Liver (tissue), 9 donors: Measurements from ENCODE around the gene ZNF710. TPM values are rescaled to one million over a fixed set of nuclear protein-coding genes. Genes with fewer than 3 reads are reported as not detected.

Experiments used
- DNase-seq: peaks from one replicate; pipeline ENCODE4 v3.0.0-alpha.2; 2017; ENCODE audit warnings: low spot score
- H3K27ac ChIP-seq, 2 donors: one replicate each; pipeline ENCODE4 v1.7.0; 2013; ENCODE audit warnings: inconsistent platforms in 2 of 2, low read length in 2 of 2, control low read depth in 1 of 2, low read depth in 1 of 2, mild to moderate bottlenecking in 1 of 2
- H3K27me3 ChIP-seq, 4 donors: one replicate each; pipeline versions ENCODE4 v1.6.1 to v1.7.0; 2013; ENCODE audit warnings: low read length in 3 of 4, inconsistent platforms in 1 of 4, mild to moderate bottlenecking in 1 of 4, moderate library complexity in 1 of 4; ENCODE audit not compliant: control insufficient read depth in 4 of 4, insufficient read depth in 4 of 4
- H3K36me3 ChIP-seq, 4 donors: one replicate each; pipeline versions ENCODE4 v1.6.1 to v1.7.0; 2013; ENCODE audit warnings: low read length in 3 of 4, mild to moderate bottlenecking in 3 of 4, low read depth in 1 of 4, moderate library complexity in 1 of 4; ENCODE audit not compliant: control insufficient read depth in 4 of 4, insufficient read depth in 3 of 4
- H3K4me1 ChIP-seq, 4 donors: one replicate each; pipeline versions ENCODE4 v1.6.1 to v1.7.0; 2013; ENCODE audit warnings: low read length in 3 of 4, mild to moderate bottlenecking in 3 of 4, moderate library complexity in 1 of 4; ENCODE audit not compliant: control insufficient read depth in 4 of 4, insufficient read depth in 4 of 4
- H3K4me3 ChIP-seq, 3 donors: one replicate each; pipeline versions ENCODE4 v1.6.1 to v1.7.0; 2013; ENCODE audit warnings: low read length in 3 of 3, control low read depth in 1 of 3, low read depth in 1 of 3, mild to moderate bottlenecking in 1 of 3
- H3K9ac ChIP-seq, 2 donors: one replicate each; pipeline ENCODE4 v1.7.0; 2013; ENCODE audit warnings: low read length in 2 of 2, mild to moderate bottlenecking in 2 of 2, moderate library complexity in 2 of 2, control low read depth in 1 of 2, low read depth in 1 of 2
- H3K9me3 ChIP-seq, 4 donors: one replicate each; pipeline versions ENCODE4 v1.6.1 to v1.7.0; 2013; ENCODE audit warnings: low read length in 3 of 4; ENCODE audit not compliant: control insufficient read depth in 4 of 4
- ATF3 ChIP-seq: IDR thresholded peaks from 2 replicates; pipeline ENCODE4 v1.6.1; 2016; ENCODE audit warnings: antibody characterized with exemption
- CTCF ChIP-seq: fragments of 150-350 bp; IDR thresholded peaks from 2 replicates; pipeline ENCODE4 v1.5.1; 2017; ENCODE audit warnings: improper control_type of control experiment, low read depth, low read length; ENCODE audit not compliant: missing input control
- EGR1 ChIP-seq, 2 donors: IDR thresholded peaks; 2 replicates each; pipeline ENCODE4 v1.6.1; 2016 to 2018; ENCODE audit warnings: antibody characterized with exemption in 2 of 2, low read depth in 2 of 2
- FOXA1 ChIP-seq: IDR thresholded peaks from 2 replicates; pipeline ENCODE4 v1.6.1; 2016; ENCODE audit warnings: antibody characterized with exemption
- FOXA2 ChIP-seq: IDR thresholded peaks from 2 replicates; pipeline ENCODE4 v1.6.1; 2016; ENCODE audit warnings: antibody characterized with exemption
- JUND ChIP-seq, 2 donors: IDR thresholded peaks; 2 replicates each; pipeline ENCODE4 v1.6.1; 2016; ENCODE audit warnings: antibody characterized with exemption in 2 of 2
- NR2F2 ChIP-seq: IDR thresholded peaks from 2 replicates; pipeline ENCODE4 v1.6.1; 2016; ENCODE audit warnings: antibody characterized with exemption
- RAD21 ChIP-seq, 2 donors: IDR thresholded peaks; 2 replicates each; pipeline ENCODE4 v1.6.1; 2016; ENCODE audit warnings: antibody characterized with exemption in 2 of 2, mild to moderate bottlenecking in 2 of 2
- REST ChIP-seq: IDR thresholded peaks from 2 replicates; pipeline ENCODE4 v1.6.1; 2016; ENCODE audit warnings: antibody characterized with exemption, mild to moderate bottlenecking
- TAF1 ChIP-seq: conservative IDR thresholded peaks from 2 replicates; pipeline ENCODE4 v1.6.1; 2016; ENCODE audit warnings: antibody characterized with exemption, mild to moderate bottlenecking
- YY1 ChIP-seq: IDR thresholded peaks from 2 replicates; pipeline ENCODE4 v1.6.1; 2016; ENCODE audit warnings: antibody characterized with exemption, mild to moderate bottlenecking
- ZBTB33 ChIP-seq: IDR thresholded peaks from 2 replicates; pipeline ENCODE4 v1.6.1; 2016; ENCODE audit warnings: antibody characterized with exemption
- WGBS: extraction: QIAGEN DNeasy Blood & Tissue Kit; methylation state at CpG from one replicate; pipeline ENCODE4 v1.1.7; 2013; 5-methylcytosine and 5-hydroxymethylcytosine counted together
- polyA plus RNA-seq, 2 donors: library from polyadenylated mRNA; stranded (reverse) in 1 of 2; unstranded in 1 of 2; fragments of 200-250 nt in 1 of 2; fragments of >200 nt in 1 of 2; fragmentation: Nextera tagmentation in 1 of 2; extraction: Ambion mirVana in 1 of 2; gene quantifications; one replicate each; pipeline versions ENCODE4 v1.2.1 to v1.2.3, GENCODE V29; 2013 to 2015
- total RNA-seq, 2 donors: library from RNA; depleted of rRNA; stranded (reverse); fragments of >200 nt; gene quantifications; one replicate each; pipeline ENCODE4 v1.2.3, GENCODE V29; 2014
- donor health status: healthy.
- donor health status: healthy.
- donor health status: healthy.
- donor health status: healthy.
- donor health status: healthy.

ZNF710 gene
- total and polyA plus RNA-seq, 4 donors, result 1.9 to 15.3 (median 5.4) TPM

- no peak for DNase-seq
- no peaks in the 10 kb centered on the region for H3K27me3 ChIP-seq
- H3K4me1 ChIP-seq, result peaks cover 0 to 4% (median 0%) of the 10 kb centered on the region in 4 donors
- H3K9ac ChIP-seq, result no peak overlapping the region
- no peaks in the 10 kb centered on the region for H3K36me3 ChIP-seq
- no peaks in the 10 kb centered on the region for H3K9me3 ChIP-seq
- H3K27ac ChIP-seq, result no peak overlapping the region
- 82% methylated on average over 7 of the region's 7 CpGs for WGBS
- H3K4me3 ChIP-seq, result no peak overlapping the region
- TF ChIP-seq JUND (IDR thresholded peaks at IDR 0.05) (no peak), EGR1 (IDR thresholded peaks at IDR 0.05; ENCODE audit: low read depth in 2 of 2) (no peak)
Observed at GRCh38 chr15:90046289-90046688, 45.2 kb downstream of the ZNF710 start.

GRCh38 chr15:90046911-90047392 lies 45.8 kb downstream of the ZNF710 start:
- TF ChIP-seq REST (no peak), JUND (IDR thresholded peaks at IDR 0.05) (no peak), NR2F2 (no peak), CTCF (no peak)
- 77% methylated on average over 12 of the region's 12 CpGs for WGBS
- Histone ChIP-seq H3K9me3 (no peaks in the 10 kb centered on the region), H3K9ac (no peak overlapping the region), H3K36me3 (no peaks in the 10 kb centered on the region), H3K4me1 (peaks cover 0 to 4% (median 0%) of the 10 kb centered on the region in 4 donors), H3K4me3 (no peak overlapping the region), H3K27me3 (no peaks in the 10 kb centered on the region), H3K27ac (peak overlapping the region in 1 of 2 donors; percentile 8)
- DNase-seq, result no peak

GRCh38 chr15:90047956-90048575 lies 46.9 kb downstream of the ZNF710 start:
- Histone ChIP-seq H3K4me1 (peaks cover 0 to 4% (median 0%) of the 10 kb centered on the region in 4 donors), H3K27me3 (no peaks in the 10 kb centered on the region), H3K9ac (no peak overlapping the region), H3K4me3 (no peak overlapping the region), H3K9me3 (no peaks in the 10 kb centered on the region), H3K36me3 (no peaks in the 10 kb centered on the region), H3K27ac (no peak overlapping the region)
- WGBS, result 69% methylated on average over 9 of the region's 9 CpGs
- DNase-seq, result no peak
- no peak for TF ChIP-seq FOXA2
- TF ChIP-seq FOXA1, result no peak
- no peak for TF ChIP-seq REST
- no peak for TF ChIP-seq ATF3
- no peak for TF ChIP-seq YY1
- TF ChIP-seq CTCF, result no peak
- no peak for TF ChIP-seq RAD21 (IDR thresholded peaks at IDR 0.05)
- no peak for TF ChIP-seq TAF1
- no peak for TF ChIP-seq EGR1 (IDR thresholded peaks at IDR 0.05; ENCODE audit: low read depth in 2 of 2)
- no peak for TF ChIP-seq ZBTB33
